GM18499 (cell line): ENCODE data around the gene ITFG1.

Experiments used
- ATAC-seq: cut with Tn5 transposase; IDR thresholded peaks from one replicate; pipeline ENCODE4 v1.9.1; 2021; ENCODE audit warnings: moderate number of reproducible peaks; ENCODE audit not compliant: insufficient read depth, unreplicated experiment

Gene ITFG1

DNA sequence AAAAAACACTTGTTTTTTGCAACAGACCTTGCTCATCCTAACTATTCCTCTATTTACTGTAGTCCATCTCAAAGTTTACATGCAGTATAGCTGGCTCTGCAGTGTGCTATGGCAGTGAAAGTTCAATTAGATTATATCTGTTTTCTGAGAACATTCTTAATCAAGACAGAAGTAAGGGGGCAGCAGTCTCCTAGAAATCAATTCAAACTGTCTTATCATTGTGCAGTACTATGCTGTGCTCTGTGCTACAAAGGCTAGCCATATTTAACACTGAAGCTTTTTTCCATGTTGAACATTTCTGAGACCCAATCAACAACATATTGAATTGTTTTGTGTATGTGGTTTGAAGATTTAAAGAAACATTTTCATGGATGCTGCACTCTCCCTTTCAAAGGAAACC lies 328.6 kb downstream of the ITFG1 start:
- ATAC-seq, result no peak

DNA sequence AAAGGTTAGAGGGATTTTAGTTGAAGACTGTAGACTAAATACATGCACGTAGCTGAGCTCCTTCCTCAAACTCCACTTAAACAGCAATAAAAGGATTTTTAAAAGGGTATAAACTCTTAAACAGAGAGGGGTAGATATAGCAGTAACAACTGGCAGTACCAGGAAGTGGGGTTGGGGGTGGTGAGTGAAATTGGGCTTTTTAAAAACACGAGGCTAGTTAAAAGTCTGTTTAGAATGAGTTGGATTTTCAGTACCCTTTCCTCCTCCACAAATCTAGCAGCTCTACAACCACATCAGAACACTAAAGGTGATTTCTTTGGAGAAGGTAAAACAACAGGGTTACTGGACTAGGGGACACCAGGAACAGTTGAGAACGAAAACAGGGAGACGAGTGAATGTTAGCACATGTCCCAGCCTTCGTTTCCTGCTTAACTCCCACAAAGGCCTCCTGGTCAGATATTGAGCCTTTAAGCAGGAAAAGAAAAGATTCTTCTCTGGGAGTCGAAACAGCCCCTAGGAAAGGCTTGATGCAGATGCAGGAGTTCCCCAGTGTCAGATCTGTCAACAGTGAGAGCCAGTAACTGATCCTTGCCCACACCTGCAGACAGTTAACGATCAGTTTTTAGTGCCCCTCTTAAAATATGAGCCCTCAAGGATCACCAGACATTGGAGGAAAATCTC lies 331.0 kb downstream of the ITFG1 start:
- no peak for ATAC-seq

DNA sequence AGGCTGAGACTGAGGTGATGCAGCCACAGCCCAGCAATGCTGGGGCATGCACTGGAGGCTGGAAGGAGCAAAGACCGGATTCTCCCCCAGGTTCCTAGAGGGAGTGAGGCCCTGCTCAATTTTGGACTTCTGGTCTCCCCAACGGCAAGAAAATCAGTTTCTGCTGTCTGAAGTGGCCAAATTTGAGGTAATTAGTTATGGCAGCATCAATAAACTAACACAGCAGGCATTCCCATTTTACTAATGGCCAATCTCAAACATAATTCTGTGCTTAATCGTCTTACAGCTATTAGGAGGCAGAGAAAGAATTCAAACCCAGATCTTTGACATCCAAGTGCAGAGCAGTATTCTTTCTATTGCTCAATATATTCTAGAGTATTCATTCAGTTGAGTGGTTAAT lies 333.3 kb downstream of the ITFG1 start:
- no peak for ATAC-seq

DNA sequence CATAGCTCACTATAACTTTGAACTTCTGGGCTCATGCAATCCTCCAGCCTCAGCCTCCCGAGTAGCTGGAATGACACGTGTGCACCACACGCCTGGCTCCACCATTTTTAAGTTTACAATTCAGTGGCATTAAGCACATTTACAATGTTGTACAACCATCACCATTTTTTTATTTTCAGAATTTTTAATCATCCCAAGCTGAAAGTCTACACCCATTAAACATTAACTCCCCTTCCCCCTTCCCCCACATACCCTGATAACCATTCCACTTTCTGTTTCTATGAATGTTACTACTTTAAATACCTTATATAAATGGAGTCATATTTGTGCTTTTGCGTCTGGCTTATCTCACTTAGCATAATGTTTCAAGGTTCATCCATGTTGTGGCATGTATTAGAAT lies 335.1 kb downstream of the ITFG1 start:
- no peak for ATAC-seq

DNA sequence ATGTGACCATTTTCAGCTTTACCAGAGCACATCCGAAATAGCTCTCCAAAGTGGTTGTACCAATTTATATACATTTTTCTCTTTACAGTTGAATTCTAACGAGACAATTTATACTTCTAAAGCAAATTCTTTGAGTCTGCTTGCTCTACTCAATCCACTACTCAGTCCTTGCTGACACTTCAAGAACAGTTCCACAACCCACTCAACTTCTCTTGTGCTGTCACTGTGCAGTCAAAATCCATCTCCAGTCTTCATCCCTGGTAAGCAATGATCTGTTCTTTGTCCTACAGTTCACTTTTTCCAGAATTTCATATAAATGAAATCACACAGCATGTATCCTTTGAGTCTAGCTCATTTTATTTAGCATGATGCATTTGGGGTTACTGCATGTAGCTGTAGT lies 347.7 kb downstream of the ITFG1 start:
- no peak for ATAC-seq

DNA sequence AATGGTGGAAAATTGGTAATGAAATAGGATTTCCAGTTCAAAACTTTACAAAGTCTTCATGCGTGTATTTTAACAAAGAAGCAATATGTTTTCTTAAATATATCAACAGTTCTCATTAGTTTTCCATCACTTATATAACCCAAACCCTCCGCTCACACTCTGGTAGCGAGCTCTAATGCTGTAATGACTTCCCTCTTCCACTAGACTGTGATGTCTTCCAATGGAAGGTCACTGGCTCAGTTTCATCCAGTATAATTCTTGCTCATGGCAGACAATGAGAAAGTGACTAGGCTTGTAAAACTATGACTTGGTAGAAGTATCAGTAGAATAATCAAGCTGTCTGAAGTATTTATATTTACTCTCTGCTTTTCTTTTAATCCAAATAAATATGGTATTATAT lies 349.9 kb downstream of the ITFG1 start:
- no peak for ATAC-seq

DNA sequence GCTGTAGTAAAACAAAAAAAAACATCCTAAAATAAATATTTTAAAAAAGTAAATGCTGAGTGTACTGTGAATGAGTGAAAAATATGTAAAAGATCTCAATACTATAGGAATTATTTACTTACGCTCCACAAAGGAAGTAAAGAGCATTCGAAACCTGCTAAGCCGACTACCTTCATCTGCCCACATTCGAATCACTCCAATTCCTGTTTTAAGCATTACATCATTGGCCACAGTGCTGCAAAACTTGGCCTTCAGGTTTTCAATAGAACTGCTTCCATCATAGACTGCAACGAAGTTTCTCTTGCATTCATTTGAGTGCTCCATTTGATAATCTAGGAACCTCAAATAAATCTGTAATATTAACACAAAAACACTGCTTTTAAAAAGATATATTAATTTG lies 351.5 kb downstream of the ITFG1 start:
- no peak for ATAC-seq
